Naive B cell (primary cell): Measurements from ENCODE around the gene ARHGEF9. TPM values are rescaled to one million over a fixed set of nuclear protein-coding genes. Genes with fewer than 3 reads are reported as not detected.

ENCODE experiments used
- ATAC-seq, 2 donors: fragments of 150-1000 bp; cut with Tn5 transposase; 2 replicates each; pipeline ENCODE4 v1.10.0; 2021; ENCODE audit warnings: low read depth in 2 of 2, mild to moderate bottlenecking in 2 of 2, moderate library complexity in 2 of 2
- DNase-seq: peaks from one replicate; pipeline ENCODE4 v3.0.0; 2022
- H3K27ac Mint-ChIP-seq, 6 donors: one replicate each; pipeline ENCODE4 v1.8.0; 2020 to 2022; ENCODE audit warnings: mild to moderate bottlenecking in 6 of 6, mixed read lengths in 6 of 6, moderate library complexity in 5 of 6, inconsistent platforms in 2 of 6
- H3K27me3 Mint-ChIP-seq, 3 donors: one replicate each; pipeline ENCODE4 v1.8.0; 2021 to 2022; ENCODE audit warnings: mixed read lengths in 3 of 3, mild to moderate bottlenecking in 1 of 3
- H3K36me3 Mint-ChIP-seq, 2 donors: one replicate each; pipeline ENCODE4 v1.8.0; 2020 to 2022; ENCODE audit warnings: mixed read lengths in 2 of 2, inconsistent platforms in 1 of 2, mild to moderate bottlenecking in 1 of 2
- H3K4me1 Mint-ChIP-seq, 3 donors: one replicate each; pipeline ENCODE4 v1.8.0; 2020 to 2022; ENCODE audit warnings: mixed read lengths in 3 of 3, inconsistent platforms in 1 of 3, mild to moderate bottlenecking in 1 of 3, moderate library complexity in 1 of 3
- H3K4me3 Mint-ChIP-seq, 8 donors: one replicate each; pipeline ENCODE4 v1.8.0; 2020 to 2022; ENCODE audit warnings: mild to moderate bottlenecking in 8 of 8, mixed read lengths in 8 of 8, moderate library complexity in 8 of 8, inconsistent platforms in 2 of 8
- H3K9me3 Mint-ChIP-seq, 7 donors: one replicate each; pipeline ENCODE4 v1.8.0; 2020 to 2022; ENCODE audit warnings: mixed read lengths in 7 of 7, mild to moderate bottlenecking in 5 of 7, inconsistent platforms in 2 of 7, moderate library complexity in 1 of 7
- polyA plus RNA-seq, 6 donors: library from polyadenylated mRNA; unstranded; fragments of 300-500 nt; fragmentation: Illumina TruSeq; gene quantifications; one replicate each; pipeline ENCODE4 v1.2.3, GENCODE V29; 2021; ENCODE audit warnings: low read depth in 6 of 6

Gene ARHGEF9
- polyA plus RNA-seq, 6 donors from 2014 or later = 6.0 to 11.2 (median 7.0) TPM

- H3K9me3 Mint-ChIP-seq = peaks cover 0 to 2% (median 0%) of the 10 kb centered on the region in 7 donors
- peak overlapping the region in 3 of 6 donors; percentile 38 to 80 (median 56) for H3K27ac Mint-ChIP-seq
- DNase-seq (peak; percentile 19), ATAC-seq (peak; percentile 75 to 88)
- peaks cover 3 to 17% (median 8%) of the 10 kb centered on the region in 3 donors for H3K4me1 Mint-ChIP-seq
- H3K27me3 Mint-ChIP-seq = no peaks in the 10 kb centered on the region
- H3K36me3 Mint-ChIP-seq = no peaks in the 10 kb centered on the region
- no peak overlapping the region for H3K4me3 Mint-ChIP-seq
These were observed 23.4 kb downstream of the ARHGEF9 start for GRCh38 chrX:63761639-63762038.

- H3K36me3 Mint-ChIP-seq = peaks cover 0 to 12% of the 10 kb centered on the region in 2 donors
- ATAC-seq (no peak), DNase-seq (no peak)
- H3K9me3 Mint-ChIP-seq = peaks cover 0 to 2% (median 0%) of the 10 kb centered on the region in 7 donors
- H3K4me1 Mint-ChIP-seq = peaks cover 15 to 28% (median 25%) of the 10 kb centered on the region in 3 donors
- H3K4me3 Mint-ChIP-seq = peak overlapping the region in 1 of 8 donors; percentile 30
- no peaks in the 10 kb centered on the region for H3K27me3 Mint-ChIP-seq
- no peak overlapping the region for H3K27ac Mint-ChIP-seq
These were observed 27.0 kb downstream of the ARHGEF9 start for GRCh38 chrX:63758011-63758410.

GRCh38 chrX:63755892-63756291, 29.1 kb downstream of the ARHGEF9 start:
- peaks cover 23 to 25% (median 23%) of the 10 kb centered on the region in 3 donors for H3K4me1 Mint-ChIP-seq
- ATAC-seq (no peak), DNase-seq (no peak)
- H3K9me3 Mint-ChIP-seq = peaks cover 0 to 2% (median 0%) of the 10 kb centered on the region in 7 donors
- H3K27ac Mint-ChIP-seq = no peak overlapping the region
- H3K36me3 Mint-ChIP-seq = peaks cover 0 to 12% of the 10 kb centered on the region in 2 donors
- H3K4me3 Mint-ChIP-seq = peak overlapping the region in 3 of 8 donors; percentile 91 to 99 (median 98)
- no peaks in the 10 kb centered on the region for H3K27me3 Mint-ChIP-seq

DNA sequence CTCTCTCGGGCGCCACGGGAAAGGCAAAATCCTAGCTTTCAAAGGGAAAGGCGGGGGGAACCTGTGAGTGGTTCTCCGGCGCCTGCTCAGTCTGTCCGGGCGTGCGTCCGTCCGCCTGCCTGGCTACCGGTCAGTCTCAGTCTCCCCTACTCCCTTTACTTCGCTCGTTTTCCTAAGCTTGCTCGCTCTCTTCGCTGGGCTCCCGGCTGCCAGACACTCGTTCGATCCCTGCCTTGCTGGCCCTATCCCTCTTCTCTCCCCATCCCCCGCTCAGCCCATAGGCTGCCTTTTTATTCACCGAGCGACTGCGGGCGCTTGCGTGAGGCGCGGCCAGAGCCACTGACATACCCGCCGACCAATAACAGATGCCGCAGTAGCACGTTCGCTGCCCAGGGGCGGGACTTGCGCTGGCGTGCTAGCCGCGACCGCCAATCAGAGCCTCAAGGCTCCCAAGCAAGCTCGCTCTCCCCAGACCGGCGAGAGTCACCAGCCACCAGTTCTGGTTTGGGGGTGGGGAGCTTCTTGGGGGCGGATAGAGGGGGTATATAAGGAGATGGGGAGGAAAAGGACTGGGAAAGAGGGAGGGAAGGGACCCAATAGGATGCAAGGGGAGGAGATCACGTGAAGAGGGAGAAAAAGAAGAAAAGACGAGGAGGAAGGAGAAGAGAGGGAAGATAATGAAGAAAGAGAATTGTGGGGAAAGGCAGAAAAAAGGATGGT, 30.0 kb downstream of the ARHGEF9 start:
- peak overlapping the region; percentile 91 to 100 (median 98) for H3K4me3 Mint-ChIP-seq
- peaks cover 0 to 12% of the 10 kb centered on the region in 2 donors for H3K36me3 Mint-ChIP-seq
- H3K9me3 Mint-ChIP-seq = peaks cover 0 to 2% (median 0%) of the 10 kb centered on the region in 7 donors
- ATAC-seq = peak; percentile 96 to 97
- peaks cover 24 to 29% (median 25%) of the 10 kb centered on the region in 3 donors for H3K4me1 Mint-ChIP-seq
- peak; percentile 85 for DNase-seq
- peak overlapping the region; percentile 89 to 99 (median 95) for H3K27ac Mint-ChIP-seq
- no peaks in the 10 kb centered on the region for H3K27me3 Mint-ChIP-seq

DNA sequence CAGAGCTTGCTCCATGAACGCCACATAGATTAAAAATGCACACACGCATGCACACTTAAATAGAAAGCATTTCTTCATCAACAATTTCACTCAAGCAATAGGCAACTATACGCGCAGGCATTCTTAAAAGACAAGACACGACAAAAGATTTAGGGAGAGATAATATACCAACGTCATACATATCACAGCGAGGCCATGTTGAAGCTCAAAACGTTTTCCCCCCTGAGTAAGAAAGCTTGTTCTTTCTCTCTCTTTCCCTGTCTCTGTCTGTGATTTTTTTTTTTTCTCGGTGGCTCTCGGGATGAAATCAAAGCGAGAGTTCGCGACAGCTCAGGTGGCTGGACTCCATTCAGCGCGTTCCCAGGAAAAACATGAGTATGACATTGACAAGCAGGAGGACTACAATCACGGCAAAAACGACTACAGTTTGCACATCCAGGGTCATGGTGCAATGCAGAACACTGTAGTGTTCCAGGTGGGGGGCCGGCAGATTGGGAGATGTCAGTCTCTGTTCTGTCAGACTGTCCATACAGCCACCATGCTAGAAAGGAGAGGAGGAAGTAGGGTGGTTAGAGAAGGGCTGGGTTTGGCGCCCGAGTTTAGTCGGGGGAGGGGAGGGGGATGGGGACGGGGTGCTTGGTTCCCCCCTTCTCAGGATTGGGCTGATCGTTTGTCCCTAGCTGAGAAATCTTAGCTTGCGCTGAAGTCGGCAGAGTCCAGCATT, 30.7 kb downstream of the ARHGEF9 start:
- Mint-ChIP-seq H3K9me3 (peaks cover 0 to 2% (median 0%) of the 10 kb centered on the region in 7 donors), H3K4me3 (peak overlapping the region; percentile 91 to 100 (median 98)), H3K27me3 (no peaks in the 10 kb centered on the region), H3K4me1 (peaks cover 27 to 32% (median 30%) of the 10 kb centered on the region in 3 donors), H3K36me3 (peaks cover 0 to 12% of the 10 kb centered on the region in 2 donors), H3K27ac (peak overlapping the region; percentile 89 to 99 (median 95))
- ATAC-seq = peak; percentile 45 to 48
- DNase-seq = no peak

DNA sequence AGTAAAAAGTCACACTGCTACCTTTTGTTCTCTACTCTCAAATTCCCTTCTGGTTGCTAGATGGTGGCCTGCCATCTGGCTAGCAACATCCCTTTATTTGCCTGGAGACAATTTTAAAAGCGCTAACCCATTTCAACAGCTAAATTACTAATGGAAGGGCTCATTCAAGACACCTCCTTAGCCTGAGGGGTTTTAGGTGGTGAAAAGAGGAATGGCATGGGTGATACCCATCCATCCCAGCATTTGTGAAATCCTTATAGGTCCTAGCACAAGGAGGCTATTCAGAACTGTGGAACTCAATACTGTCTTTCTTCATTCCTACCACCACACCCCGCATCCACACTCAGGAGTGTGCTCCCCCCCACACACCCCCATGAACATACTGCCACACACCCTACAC, 33.5 kb downstream of the ARHGEF9 start:
- H3K4me1 Mint-ChIP-seq = peaks cover 30 to 44% (median 36%) of the 10 kb centered on the region in 3 donors
- peaks cover 0 to 2% (median 0%) of the 10 kb centered on the region in 7 donors for H3K9me3 Mint-ChIP-seq
- H3K36me3 Mint-ChIP-seq = peaks cover 0 to 12% of the 10 kb centered on the region in 2 donors
- peak overlapping the region in 1 of 8 donors; percentile 45 for H3K4me3 Mint-ChIP-seq
- DNase-seq (no peak), ATAC-seq (no peak)
- H3K27me3 Mint-ChIP-seq = no peaks in the 10 kb centered on the region
- peak overlapping the region in 2 of 6 donors; percentile 12 to 22 for H3K27ac Mint-ChIP-seq

DNA sequence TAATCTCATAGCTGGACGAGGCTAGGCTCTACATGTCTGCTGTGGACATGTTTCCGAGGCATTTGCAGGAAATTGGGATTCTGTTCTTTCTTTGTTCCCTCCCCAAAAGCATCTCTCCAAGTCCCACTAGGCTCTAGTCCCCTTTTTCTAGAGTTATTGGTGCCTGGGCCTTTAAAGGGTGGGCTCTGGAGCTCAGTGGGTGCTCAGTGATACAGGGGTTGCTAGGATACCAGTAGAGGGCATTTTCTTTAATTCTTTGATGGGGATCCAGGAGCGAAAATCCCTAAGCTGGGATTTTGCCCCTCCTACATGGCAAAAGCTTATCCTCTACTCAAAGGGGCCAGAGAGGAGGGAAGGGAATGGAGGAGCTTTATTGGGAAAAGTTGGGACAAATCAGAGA, 34.2 kb downstream of the ARHGEF9 start:
- H3K4me3 Mint-ChIP-seq = peak overlapping the region in 1 of 8 donors; percentile 45
- no peak for ATAC-seq
- DNase-seq = no peak
- H3K27ac Mint-ChIP-seq = peak overlapping the region in 2 of 6 donors; percentile 47 to 50
- H3K4me1 Mint-ChIP-seq = peaks cover 36 to 50% (median 40%) of the 10 kb centered on the region in 3 donors
- H3K36me3 Mint-ChIP-seq = peaks cover 0 to 12% of the 10 kb centered on the region in 2 donors
- H3K9me3 Mint-ChIP-seq = peaks cover 0 to 2% (median 0%) of the 10 kb centered on the region in 7 donors
- no peaks in the 10 kb centered on the region for H3K27me3 Mint-ChIP-seq

DNA sequence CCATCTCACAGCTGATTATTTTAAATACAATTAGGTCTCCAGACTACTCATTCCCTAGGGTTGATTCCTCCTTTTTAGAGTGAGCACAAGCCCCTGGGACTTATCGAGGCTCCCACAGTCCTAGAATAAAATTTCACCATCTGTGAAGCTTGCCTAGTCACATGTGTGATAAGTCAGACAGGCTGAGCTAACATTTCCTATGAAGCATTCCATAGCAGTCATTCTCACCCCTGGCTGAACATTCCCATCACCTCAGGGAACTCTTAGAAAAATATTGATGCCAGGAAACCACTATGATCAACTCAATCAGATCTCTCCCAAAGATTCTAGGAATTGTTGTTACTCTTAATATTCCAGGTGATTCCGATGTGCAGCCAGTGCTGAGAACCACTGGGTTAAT, 37.7 kb downstream of the ARHGEF9 start:
- ATAC-seq (no peak), DNase-seq (no peak)
- Mint-ChIP-seq H3K27ac (no peak overlapping the region), H3K27me3 (no peaks in the 10 kb centered on the region), H3K9me3 (no peaks in the 10 kb centered on the region), H3K4me3 (peak overlapping the region in 1 of 8 donors; percentile 22), H3K36me3 (no peaks in the 10 kb centered on the region), H3K4me1 (peaks cover 29 to 54% (median 31%) of the 10 kb centered on the region in 3 donors)

DNA sequence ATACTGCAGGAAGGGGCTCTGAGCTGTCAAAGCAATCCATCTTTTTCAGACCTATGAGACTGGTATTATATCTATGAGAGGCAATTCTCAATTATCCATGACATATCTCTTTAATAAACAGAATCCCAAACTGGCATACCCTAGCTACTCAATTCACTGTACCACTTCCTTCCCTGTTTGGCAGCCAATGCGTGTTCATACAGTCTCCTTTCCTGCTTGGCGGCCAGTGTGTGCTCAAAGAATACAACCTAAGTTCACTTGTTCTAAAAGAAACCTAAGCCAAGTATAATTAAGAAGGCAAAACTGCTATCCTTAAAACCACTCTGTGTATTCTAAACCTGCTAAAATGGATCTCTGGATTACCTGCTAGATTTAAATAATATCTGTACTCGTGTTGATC, 38.3 kb downstream of the ARHGEF9 start:
- Mint-ChIP-seq H3K36me3 (no peaks in the 10 kb centered on the region), H3K4me3 (no peak overlapping the region), H3K27ac (peak overlapping the region in 2 of 6 donors; percentile 46 to 51), H3K27me3 (no peaks in the 10 kb centered on the region), H3K4me1 (peaks cover 31 to 59% (median 33%) of the 10 kb centered on the region in 3 donors), H3K9me3 (no peaks in the 10 kb centered on the region)
- DNase-seq (no peak), ATAC-seq (no peak)

- no peak for ATAC-seq
These were observed 38.7 kb downstream of the ARHGEF9 start for GRCh38 chrX:63746278-63746677.

DNA sequence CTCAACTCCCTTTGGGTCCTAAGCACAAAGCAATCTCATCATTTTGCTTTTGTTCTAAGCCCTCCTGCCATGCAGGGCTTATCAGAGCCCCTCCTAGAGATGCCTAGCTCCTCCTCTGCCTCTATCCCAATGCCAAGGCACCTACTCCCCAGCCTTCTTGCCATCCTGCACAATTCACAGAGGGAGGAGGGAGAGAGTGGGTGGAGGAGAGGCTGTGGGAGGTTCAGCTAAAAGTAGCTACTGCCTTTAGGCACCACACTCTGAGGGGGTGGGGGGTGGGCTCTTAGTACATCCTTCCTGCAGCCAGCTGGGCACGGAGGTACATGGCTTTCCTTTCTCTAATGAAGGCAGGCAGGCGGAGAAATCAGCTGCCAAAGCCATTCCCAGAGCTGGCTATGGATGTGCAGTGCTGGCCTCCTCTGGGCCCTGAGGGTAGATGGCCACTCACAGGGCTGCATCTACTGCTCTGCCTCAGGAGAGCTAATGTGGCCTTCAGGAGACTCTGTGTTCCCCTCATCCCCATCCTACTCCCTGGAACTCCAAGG, 40.1 kb downstream of the ARHGEF9 start:
- no peaks in the 10 kb centered on the region for H3K9me3 Mint-ChIP-seq
- no peaks in the 10 kb centered on the region for H3K27me3 Mint-ChIP-seq
- no peak for ATAC-seq
- H3K4me1 Mint-ChIP-seq = peaks cover 28 to 59% (median 30%) of the 10 kb centered on the region in 3 donors
- no peak overlapping the region for H3K4me3 Mint-ChIP-seq
- no peaks in the 10 kb centered on the region for H3K36me3 Mint-ChIP-seq
- no peak for DNase-seq
- H3K27ac Mint-ChIP-seq = no peak overlapping the region

More at GRCh38 chrX:63746278-63746677, 38.7 kb downstream of the ARHGEF9 start:
- H3K36me3 Mint-ChIP-seq = no peaks in the 10 kb centered on the region
- peaks cover 28 to 64% (median 35%) of the 10 kb centered on the region in 3 donors for H3K4me1 Mint-ChIP-seq
- H3K4me3 Mint-ChIP-seq = no peak overlapping the region
- peak overlapping the region in 2 of 6 donors; percentile 43 to 82 for H3K27ac Mint-ChIP-seq
- DNase-seq = no peak
- H3K27me3 Mint-ChIP-seq = no peaks in the 10 kb centered on the region
- no peaks in the 10 kb centered on the region for H3K9me3 Mint-ChIP-seq

GRCh38 chrX:63743596-63743995, 41.4 kb downstream of the ARHGEF9 start:
- no peak for DNase-seq
- ATAC-seq = no peak
- Mint-ChIP-seq H3K9me3 (peaks cover 0 to 2% (median 0%) of the 10 kb centered on the region in 7 donors), H3K4me1 (peaks cover 24 to 57% (median 24%) of the 10 kb centered on the region in 3 donors), H3K36me3 (no peaks in the 10 kb centered on the region), H3K27ac (peak overlapping the region in 3 of 6 donors; percentile 30 to 70 (median 57)), H3K4me3 (no peak overlapping the region), H3K27me3 (no peaks in the 10 kb centered on the region)

GRCh38 chrX:63740382-63740781, 44.6 kb downstream of the ARHGEF9 start:
- no peaks in the 10 kb centered on the region for H3K36me3 Mint-ChIP-seq
- peaks cover 15 to 39% (median 16%) of the 10 kb centered on the region in 3 donors for H3K4me1 Mint-ChIP-seq
- no peak for DNase-seq
- no peak overlapping the region for H3K4me3 Mint-ChIP-seq
- no peak overlapping the region for H3K27ac Mint-ChIP-seq
- no peaks in the 10 kb centered on the region for H3K27me3 Mint-ChIP-seq
- ATAC-seq = no peak
- H3K9me3 Mint-ChIP-seq = peaks cover 0 to 2% (median 0%) of the 10 kb centered on the region in 7 donors
